Loucy (cell line): ENCODE results near the gene SF3B2.
"Not testable (repeated sequence)": the region's sequence is repeated elsewhere in the genome, so short reads cannot be mapped to it uniquely, and the experiment has no call there.

Experiments used
- H2AFZ ChIP-seq: fragments of 200-600 bp; sonication (generic); 2 replicates; pipeline ENCODE4 v1.6.0; 2016; ENCODE audit warnings: antibody characterized with exemption, mild to moderate bottlenecking, low read length, moderate library complexity
- H3F3A ChIP-seq: fragments of 200-600 bp; 2 replicates; pipeline ENCODE4 v1.6.0; 2016; ENCODE audit warnings: antibody characterized with exemption, low read depth, mild to moderate bottlenecking
- H3K27me3 ChIP-seq: fragments of 200-600 bp; sonication (generic); 2 replicates; pipeline ENCODE4 v1.6.1; 2014; ENCODE audit warnings: low read length, mild to moderate bottlenecking; ENCODE audit not compliant: insufficient read depth, poor library complexity, severe bottlenecking
- H3K36me3 ChIP-seq: fragments of 200-600 bp; sonication (generic); 2 replicates; pipeline ENCODE4 v1.6.1; 2016; ENCODE audit warnings: low read length; ENCODE audit not compliant: insufficient read depth
- H3K4me1 ChIP-seq: fragments of 200-600 bp; sonication (generic); 2 replicates; pipeline ENCODE4 v1.5.1; 2014; ENCODE audit warnings: low read length, mild to moderate bottlenecking; ENCODE audit not compliant: insufficient read depth, poor library complexity, severe bottlenecking
- H3K4me2 ChIP-seq: fragments of 200-600 bp; sonication (generic); 2 replicates; pipeline ENCODE4 v1.6.0; 2014; ENCODE audit warnings: antibody characterized with exemption, low read length, low read depth, mild to moderate bottlenecking; ENCODE audit not compliant: poor library complexity, severe bottlenecking
- H3K4me3 ChIP-seq: fragments of 200-600 bp; sonication (generic); 2 replicates; pipeline ENCODE4 v1.5.1; 2014; ENCODE audit warnings: low read length, mild to moderate bottlenecking, mixed read lengths; ENCODE audit not compliant: poor library complexity, severe bottlenecking
- H3K79me2 ChIP-seq: fragments of 200-600 bp; sonication (generic); 2 replicates; pipeline ENCODE4 v1.6.1; 2014; ENCODE audit warnings: low read length; ENCODE audit not compliant: insufficient read depth
- H3K9ac ChIP-seq: fragments of 200-600 bp; sonication (generic); 2 replicates; pipeline ENCODE4 v1.6.0; 2014; ENCODE audit warnings: mild to moderate bottlenecking, low read depth, low read length, moderate library complexity; ENCODE audit not compliant: poor library complexity, severe bottlenecking
- H3K9me2 ChIP-seq: fragments of 200-600 bp; sonication (generic); replicated peaks from 2 replicates; pipeline ENCODE4 v1.6.1; 2016; ENCODE audit warnings: low read depth, low read length, mixed read lengths
- H3K9me3 ChIP-seq: fragments of 200-600 bp; sonication (generic); 2 replicates; pipeline ENCODE4 v1.6.1; 2014; ENCODE audit warnings: mild to moderate bottlenecking, antibody characterized with exemption, low read length, low read depth; ENCODE audit not compliant: insufficient read depth
- H4K20me1 ChIP-seq: fragments of 200-600 bp; sonication (generic); 2 replicates; pipeline ENCODE4 v1.6.0; 2014; ENCODE audit warnings: antibody characterized with exemption, low read length, mild to moderate bottlenecking; ENCODE audit not compliant: insufficient read depth, poor library complexity, severe bottlenecking
- CTCF ChIP-seq: fragments of 200-600 bp; sonication (generic); conservative IDR thresholded peaks from 2 replicates; pipeline ENCODE4 v1.5.1; 2014; ENCODE audit warnings: mild to moderate bottlenecking, antibody characterized with exemption, low read length
- EZH2phosphoT487 ChIP-seq: fragments of 200-600 bp; IDR thresholded peaks from 2 replicates; pipeline ENCODE4 v1.6.1; 2018; ENCODE audit warnings: antibody characterized with exemption, mild to moderate bottlenecking, moderate library complexity, borderline replicate concordance

SF3B2 gene

GRCh38 chr11:66007201-66007634 is 44.9 kb upstream of the SF3B2 start:
- H3K4me2 ChIP-seq, result no peak overlapping the region
- H2AFZ ChIP-seq, result no peak overlapping the region
- H3K27me3 ChIP-seq, result no peaks in the 10 kb centered on the region
- H3K9me3 ChIP-seq, result no peaks in the 10 kb centered on the region
- no peaks in the 10 kb centered on the region for H3K9me2 ChIP-seq
- no peak overlapping the region for H3K9ac ChIP-seq
- H3K4me1 ChIP-seq, result peaks cover 16% of the 10 kb centered on the region
- TF ChIP-seq CTCF (no peak), EZH2phosphoT487 (no peak)
- H3K79me2 ChIP-seq, result peaks cover 23% of the 10 kb centered on the region
- H3F3A ChIP-seq, result no peaks in the 10 kb centered on the region
- H4K20me1 ChIP-seq, result peaks cover 7% of the 10 kb centered on the region
- no peaks in the 10 kb centered on the region; the same call in 1 of the 2 replicates for H3K36me3 ChIP-seq
- no peak overlapping the region for H3K4me3 ChIP-seq

DNA sequence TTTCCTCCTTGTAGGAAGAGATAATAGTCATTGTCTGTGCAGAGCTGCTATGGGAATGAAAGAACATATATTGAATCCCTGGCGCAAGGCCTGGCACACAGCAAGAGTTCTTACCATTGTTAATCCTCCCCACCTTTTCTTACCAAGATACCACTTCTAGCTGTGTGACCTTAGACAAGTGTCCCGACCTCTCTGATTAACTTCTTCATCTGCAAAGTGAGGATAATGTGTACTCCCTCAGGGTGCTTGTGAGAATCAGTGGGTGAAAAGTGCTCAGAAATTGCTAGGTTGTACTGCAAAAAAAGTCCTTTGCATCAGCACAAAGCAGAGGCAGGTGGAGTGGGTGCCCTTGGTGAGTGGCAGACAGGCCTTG is 44.1 kb upstream of the SF3B2 start:
- Histone ChIP-seq H3F3A (no peaks in the 10 kb centered on the region), H3K36me3 (no peaks in the 10 kb centered on the region; the same call in 1 of the 2 replicates), H3K9ac (no peak overlapping the region), H3K79me2 (peaks cover 19% of the 10 kb centered on the region), H4K20me1 (peaks cover 6% of the 10 kb centered on the region), H3K9me3 (no peaks in the 10 kb centered on the region), H3K4me2 (no peak overlapping the region), H3K4me1 (peaks cover 16% of the 10 kb centered on the region), H2AFZ (no peak overlapping the region), H3K4me3 (no peak overlapping the region), H3K9me2 (no peaks in the 10 kb centered on the region), H3K27me3 (no peaks in the 10 kb centered on the region)
- no peak for TF ChIP-seq EZH2phosphoT487
- TF ChIP-seq CTCF, result no peak

DNA sequence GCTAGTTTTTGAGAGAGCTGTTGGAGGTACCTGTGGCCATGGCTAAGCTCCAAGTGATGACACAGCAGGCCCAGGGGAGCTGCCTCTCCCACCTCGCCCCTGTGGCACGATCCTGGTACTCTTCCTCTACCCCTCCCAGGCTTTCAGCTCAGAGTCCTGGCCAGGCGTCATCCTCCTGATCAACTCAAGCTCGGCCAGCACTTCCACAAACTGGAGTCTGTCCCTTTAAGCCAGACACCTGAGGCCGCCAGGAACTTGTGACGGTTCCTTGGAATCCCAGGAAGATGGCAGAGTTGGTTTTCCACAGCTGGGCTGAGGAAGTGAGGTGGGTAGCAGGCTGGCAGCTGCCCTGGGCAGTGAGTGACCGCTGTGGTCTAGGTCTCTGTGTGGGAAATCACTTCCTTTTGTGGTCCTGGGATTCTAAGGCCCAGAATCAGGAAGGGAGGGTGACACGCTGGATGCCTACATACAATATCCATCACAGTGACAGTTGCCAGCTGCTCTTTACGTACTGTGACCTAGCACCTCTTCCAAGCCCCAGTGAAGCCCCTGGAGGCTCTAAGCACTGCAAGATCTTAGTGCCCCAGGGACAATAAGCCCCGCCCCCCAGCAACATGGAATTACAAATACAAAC is 43.6 kb upstream of the SF3B2 start:
- H4K20me1 ChIP-seq, result peaks cover under 1% of the 10 kb centered on the region
- H3K4me2 ChIP-seq, result no peak overlapping the region
- H3K9ac ChIP-seq, result no peak overlapping the region
- H3K4me1 ChIP-seq, result peaks cover 13% of the 10 kb centered on the region
- H3K9me2 ChIP-seq, result no peaks in the 10 kb centered on the region
- peaks cover 14% of the 10 kb centered on the region for H3K79me2 ChIP-seq
- no peaks in the 10 kb centered on the region for H3K27me3 ChIP-seq
- H3K4me3 ChIP-seq, result no peak overlapping the region
- no peaks in the 10 kb centered on the region for H3F3A ChIP-seq
- H3K36me3 ChIP-seq, result no peaks in the 10 kb centered on the region; the same call in 1 of the 2 replicates
- TF ChIP-seq EZH2phosphoT487, result no peak
- no peak overlapping the region for H2AFZ ChIP-seq
- H3K9me3 ChIP-seq, result no peaks in the 10 kb centered on the region

- H3K9ac ChIP-seq, H4K20me1 ChIP-seq, H2AFZ ChIP-seq, H3K36me3 ChIP-seq, H3F3A ChIP-seq, H3K27me3 ChIP-seq, H3K79me2 ChIP-seq, H3K4me3 ChIP-seq, H3K9me3 ChIP-seq, H3K4me2 ChIP-seq, H3K9me2 ChIP-seq: not testable (repeated sequence)
- peaks cover 12% of the 10 kb centered on the region for H3K4me1 ChIP-seq
Observed at GRCh38 chr11:66010036-66010435, 42.1 kb upstream of the SF3B2 start.
